ENCODE results near the gene ACOT12.

DNA sequence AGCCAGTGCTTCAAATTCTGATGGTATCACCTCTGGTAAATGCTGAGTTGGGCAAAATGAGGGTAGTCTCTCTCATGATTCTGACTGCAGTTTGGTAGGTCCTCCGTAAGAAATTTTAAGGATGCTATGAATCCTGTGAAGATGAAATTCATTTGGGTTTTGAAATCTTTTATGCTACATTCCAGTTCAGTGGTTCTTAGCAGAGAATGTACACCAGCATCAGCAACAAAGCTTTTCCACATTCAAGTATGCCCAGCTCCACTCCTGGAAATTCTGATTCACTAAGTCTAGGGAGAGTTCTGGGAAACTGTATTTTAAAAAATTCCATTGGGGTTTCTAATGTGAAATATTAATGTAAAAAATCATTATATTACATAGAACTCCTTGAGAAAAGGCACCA lies 33.6 kb upstream of the ACOT12 start:
- TF ChIP-seq, protein P1, sequence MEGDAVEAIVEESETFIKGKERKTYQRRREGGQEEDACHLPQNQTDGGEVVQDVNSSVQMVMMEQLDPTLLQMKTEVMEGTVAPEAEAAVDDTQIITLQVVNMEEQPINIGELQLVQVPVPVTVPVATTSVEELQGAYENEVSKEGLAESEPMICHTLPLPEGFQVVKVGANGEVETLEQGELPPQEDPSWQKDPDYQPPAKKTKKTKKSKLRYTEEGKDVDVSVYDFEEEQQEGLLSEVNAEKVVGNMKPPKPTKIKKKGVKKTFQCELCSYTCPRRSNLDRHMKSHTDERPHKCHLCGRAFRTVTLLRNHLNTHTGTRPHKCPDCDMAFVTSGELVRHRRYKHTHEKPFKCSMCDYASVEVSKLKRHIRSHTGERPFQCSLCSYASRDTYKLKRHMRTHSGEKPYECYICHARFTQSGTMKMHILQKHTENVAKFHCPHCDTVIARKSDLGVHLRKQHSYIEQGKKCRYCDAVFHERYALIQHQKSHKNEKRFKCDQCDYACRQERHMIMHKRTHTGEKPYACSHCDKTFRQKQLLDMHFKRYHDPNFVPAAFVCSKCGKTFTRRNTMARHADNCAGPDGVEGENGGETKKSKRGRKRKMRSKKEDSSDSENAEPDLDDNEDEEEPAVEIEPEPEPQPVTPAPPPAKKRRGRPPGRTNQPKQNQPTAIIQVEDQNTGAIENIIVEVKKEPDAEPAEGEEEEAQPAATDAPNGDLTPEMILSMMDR (IDR thresholded peaks at IDR 0.05) = no peak
- TF ChIP-seq, protein P2, sequence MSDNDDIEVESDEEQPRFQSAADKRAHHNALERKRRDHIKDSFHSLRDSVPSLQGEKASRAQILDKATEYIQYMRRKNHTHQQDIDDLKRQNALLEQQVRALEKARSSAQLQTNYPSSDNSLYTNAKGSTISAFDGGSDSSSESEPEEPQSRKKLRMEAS (CRISPR knock-in tag; IDR thresholded peaks at IDR 0.05) = no peak
- TF ChIP-seq RELA (CRISPR knock-in tag; IDR thresholded peaks at IDR 0.05; ENCODE audit: borderline replicate concordance) = no peak
- TF ChIP-seq NFE2L1 (CRISPR knock-in tag; IDR thresholded peaks at IDR 0.05) = no peak
- no peak for TF ChIP-seq ZNF317 (CRISPR knock-in tag; IDR thresholded peaks at IDR 0.05; ENCODE audit: borderline replicate concordance, low read depth)
- no peak for TF ChIP-seq TEAD4 (CRISPR knock-in tag; IDR thresholded peaks at IDR 0.05)
